ENCODE measurements around the gene TAPT1.

The TAPT1 gene

DNA sequence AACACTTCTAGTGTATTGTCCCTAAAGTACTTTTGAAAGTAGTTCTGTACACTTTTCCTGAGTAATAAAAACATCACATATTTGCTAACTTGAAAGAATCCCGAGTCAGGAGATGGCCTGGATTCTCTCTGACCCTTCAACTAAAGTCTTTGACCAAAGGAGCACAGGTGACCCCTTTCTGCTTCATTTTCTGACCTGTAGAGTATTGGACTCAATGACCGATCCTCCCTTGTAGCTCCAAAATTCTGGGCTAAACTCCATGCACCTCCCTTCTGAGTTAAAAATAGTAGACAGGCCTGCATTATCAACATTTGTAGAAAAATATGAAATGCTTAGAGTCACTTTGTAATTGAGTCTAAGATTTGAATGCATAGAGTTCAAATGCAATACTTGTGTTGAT lies 4.0 kb upstream of the TAPT1 start:
- DNase-seq = no peak
- Histone ChIP-seq H3K4me3 (ENCODE audit: low read depth, low read length) (no peak overlapping the region), H3K36me3 (no peaks in the 10 kb centered on the region), H3K9me3 (no peaks in the 10 kb centered on the region), H3K27me3 (no peaks in the 10 kb centered on the region), H3K4me1 (no peaks in the 10 kb centered on the region)
- TF ChIP-seq CTCF (IDR thresholded peaks at IDR 0.05; ENCODE audit: low read depth, low read length) = no peak

- no peaks in the 10 kb centered on the region for H3K9me3 ChIP-seq
- DNase-seq = no peak
- H3K4me3 ChIP-seq (ENCODE audit: low read depth, low read length) = no peak overlapping the region
- no peaks in the 10 kb centered on the region for H3K27me3 ChIP-seq
- TF ChIP-seq CTCF (IDR thresholded peaks at IDR 0.05; ENCODE audit: low read depth, low read length) = no peak
- H3K4me1 ChIP-seq = no peaks in the 10 kb centered on the region; the same call in 1 of the 2 replicates
- H3K36me3 ChIP-seq = no peaks in the 10 kb centered on the region
Observed at GRCh38 chr4:16229604-16230003, 3.3 kb upstream of the TAPT1 start.

- no peak for DNase-seq
- Histone ChIP-seq H3K36me3 (no peaks in the 10 kb centered on the region), H3K4me3 (ENCODE audit: low read depth, low read length) (peak overlapping the region; percentile 84), H3K9me3 (no peaks in the 10 kb centered on the region), H3K27me3 (no peaks in the 10 kb centered on the region), H3K4me1 (no peaks in the 10 kb centered on the region; the same call in 1 of the 2 replicates)
- no peak for TF ChIP-seq CTCF (IDR thresholded peaks at IDR 0.05; ENCODE audit: low read depth, low read length)
Observed at GRCh38 chr4:16227462-16227868, 1.2 kb upstream of the TAPT1 start.

GRCh38 chr4:16226816-16227461 lies 668 bp upstream of the TAPT1 start:
- Histone ChIP-seq H3K4me3 (ENCODE audit: low read depth, low read length) (peak overlapping the region; percentile 84), H3K9me3 (no peaks in the 10 kb centered on the region), H3K27me3 (no peaks in the 10 kb centered on the region), H3K36me3 (no peaks in the 10 kb centered on the region), H3K4me1 (no peaks in the 10 kb centered on the region; the same call in 1 of the 2 replicates)
- no peak for TF ChIP-seq CTCF (IDR thresholded peaks at IDR 0.05; ENCODE audit: low read depth, low read length)
- peak; percentile 56 for DNase-seq

DNA sequence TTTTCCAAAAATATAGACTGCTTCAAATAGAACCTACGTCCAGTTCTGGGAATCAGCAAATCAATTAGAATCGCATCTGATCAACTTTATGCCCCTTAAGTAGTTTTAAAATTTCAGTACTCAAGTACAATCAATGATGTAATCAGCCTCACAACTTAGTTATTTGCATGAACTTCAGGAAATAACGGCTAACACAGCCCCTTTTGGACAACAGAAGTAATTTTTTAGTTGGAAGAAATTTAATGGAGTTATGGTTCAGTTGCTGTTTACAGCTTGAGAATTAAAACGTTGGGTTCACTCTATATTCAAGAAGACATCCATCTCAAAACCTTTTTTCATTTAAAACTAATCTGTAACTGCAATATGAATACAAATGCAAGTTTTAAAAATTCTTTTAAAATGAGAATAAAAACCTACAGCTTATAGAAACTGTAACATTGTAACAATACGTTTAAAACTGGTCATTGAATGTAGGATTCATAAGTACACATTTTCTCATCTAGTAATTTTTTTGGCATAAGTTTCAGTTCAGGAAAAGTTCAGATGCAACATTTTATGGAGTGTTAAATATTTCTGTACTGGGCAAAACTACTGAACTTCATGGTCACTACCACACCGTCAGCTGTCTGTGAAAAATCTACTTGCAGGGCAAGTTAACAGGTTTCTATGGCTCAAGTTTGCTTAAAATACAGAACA lies 956 bp downstream of the TAPT1 start:
- no peak for DNase-seq

More for the DNA sequence above, 956 bp downstream of the TAPT1 start:
- Histone ChIP-seq H3K27me3 (no peaks in the 10 kb centered on the region), H3K4me1 (no peaks in the 10 kb centered on the region; the same call in 1 of the 2 replicates), H3K4me3 (ENCODE audit: low read depth, low read length) (peak overlapping the region; percentile 88), H3K36me3 (no peaks in the 10 kb centered on the region), H3K9me3 (no peaks in the 10 kb centered on the region)
- no peak for TF ChIP-seq CTCF (IDR thresholded peaks at IDR 0.05; ENCODE audit: low read depth, low read length)
